Stimulated activated CD8-positive, alpha-beta memory T cell treated with anti-CD3 and anti-CD28 coated beads, Interleukin-15, amount 100 ng/mL, for 24 hours (primary cell): ENCODE results near the gene RPN2.

Experiments
- DNase-seq: peaks from one replicate; pipeline ENCODE4 v3.0.0-alpha.2; 2020; ENCODE audit warnings: low read depth

Gene RPN2

GRCh38 chr20:37266940-37267666 is 88.0 kb downstream of the RPN2 start:
- no peak for DNase-seq

GRCh38 chr20:37267667-37268313 is 88.7 kb downstream of the RPN2 start:
- no peak for DNase-seq

GRCh38 chr20:37270576-37271420 is 91.7 kb downstream of the RPN2 start:
- DNase-seq, result no peak

GRCh38 chr20:37271421-37271768 is 92.3 kb downstream of the RPN2 start:
- DNase-seq, result no peak

- DNase-seq, result no peak
Observed at GRCh38 chr20:37273988-37274387, 94.9 kb downstream of the RPN2 start.

- no peak for DNase-seq
Observed at GRCh38 chr20:37274851-37275524, 95.9 kb downstream of the RPN2 start.

- DNase-seq, result no peak
Observed at GRCh38 chr20:37276494-37277252, 97.5 kb downstream of the RPN2 start.

- no peak for DNase-seq
Observed at GRCh38 chr20:37277253-37277593, 98.1 kb downstream of the RPN2 start.

GRCh38 chr20:37278966-37279590 is 99.9 kb downstream of the RPN2 start:
- no peak for DNase-seq

GRCh38 chr20:37279820-37280219 is 100.7 kb downstream of the RPN2 start:
- DNase-seq, result no peak

GRCh38 chr20:37280403-37280802 is 101.3 kb downstream of the RPN2 start:
- no peak for DNase-seq

- no peak for DNase-seq
Observed at GRCh38 chr20:37282556-37282955, 103.4 kb downstream of the RPN2 start.

GRCh38 chr20:37283530-37284195 is 104.5 kb downstream of the RPN2 start:
- DNase-seq, result no peak

GRCh38 chr20:37284691-37285161 is 105.6 kb downstream of the RPN2 start:
- DNase-seq, result no peak

- DNase-seq, result no peak
Observed at GRCh38 chr20:37285664-37286374, 106.7 kb downstream of the RPN2 start.

- DNase-seq, result no peak
Observed at GRCh38 chr20:37288091-37288490, 109.0 kb downstream of the RPN2 start.

- DNase-seq, result no peak
Observed at GRCh38 chr20:37290158-37290810, 111.2 kb downstream of the RPN2 start.
